Activated T-cell treated with anti-CD3 and anti-CD28 coated beads for 4 hours (primary cell): Measurements from ENCODE around the gene OXSR1.

Experiments used
- DNase-seq: peaks from one replicate; pipeline ENCODE4 v3.0.0-alpha.2; 2020

Gene OXSR1

DNA sequence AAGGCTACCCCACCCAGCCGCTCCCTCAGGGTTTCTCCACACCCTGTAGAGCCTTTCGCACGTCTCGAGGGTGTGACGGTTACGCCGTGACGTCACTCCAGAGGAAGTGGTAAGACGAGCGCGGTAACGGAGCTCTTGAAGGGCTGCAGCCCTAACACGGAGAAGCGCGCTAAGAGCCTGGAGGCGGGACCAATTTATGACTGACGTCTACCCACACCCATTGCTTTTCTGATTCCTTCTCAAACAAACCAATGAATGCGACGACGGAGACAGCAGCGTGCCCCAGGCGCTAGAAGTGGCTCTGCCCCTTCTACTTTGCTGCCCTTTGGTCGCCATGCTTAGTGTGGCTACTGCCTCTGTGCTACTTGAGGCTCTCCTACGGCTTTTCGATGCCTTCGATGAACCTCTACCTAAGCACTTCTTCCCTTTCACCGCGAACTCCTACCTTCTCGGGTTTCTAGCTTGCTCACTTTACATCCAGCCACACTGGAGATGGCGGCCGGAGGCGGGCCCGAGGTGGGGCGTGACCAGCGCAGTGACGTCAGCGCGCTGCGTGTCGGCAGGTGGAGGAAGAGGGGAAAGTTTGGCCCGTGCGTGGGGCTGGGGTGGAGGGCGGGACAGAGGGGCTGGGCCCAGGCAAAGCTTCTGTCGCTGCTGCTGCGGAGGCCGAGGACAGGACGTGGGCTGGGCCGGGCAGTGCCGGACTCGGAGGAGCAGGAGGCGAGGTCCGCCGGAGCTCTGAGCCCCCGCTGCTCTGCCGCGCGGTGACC, at the start of gene OXSR1:
OXSR1 (plus strand) TSS at position 586 of the 770 bp plus-strand sequence. CDS start 340 bp downstream, outside the sequence.
- peak; percentile 95 for DNase-seq

DNA sequence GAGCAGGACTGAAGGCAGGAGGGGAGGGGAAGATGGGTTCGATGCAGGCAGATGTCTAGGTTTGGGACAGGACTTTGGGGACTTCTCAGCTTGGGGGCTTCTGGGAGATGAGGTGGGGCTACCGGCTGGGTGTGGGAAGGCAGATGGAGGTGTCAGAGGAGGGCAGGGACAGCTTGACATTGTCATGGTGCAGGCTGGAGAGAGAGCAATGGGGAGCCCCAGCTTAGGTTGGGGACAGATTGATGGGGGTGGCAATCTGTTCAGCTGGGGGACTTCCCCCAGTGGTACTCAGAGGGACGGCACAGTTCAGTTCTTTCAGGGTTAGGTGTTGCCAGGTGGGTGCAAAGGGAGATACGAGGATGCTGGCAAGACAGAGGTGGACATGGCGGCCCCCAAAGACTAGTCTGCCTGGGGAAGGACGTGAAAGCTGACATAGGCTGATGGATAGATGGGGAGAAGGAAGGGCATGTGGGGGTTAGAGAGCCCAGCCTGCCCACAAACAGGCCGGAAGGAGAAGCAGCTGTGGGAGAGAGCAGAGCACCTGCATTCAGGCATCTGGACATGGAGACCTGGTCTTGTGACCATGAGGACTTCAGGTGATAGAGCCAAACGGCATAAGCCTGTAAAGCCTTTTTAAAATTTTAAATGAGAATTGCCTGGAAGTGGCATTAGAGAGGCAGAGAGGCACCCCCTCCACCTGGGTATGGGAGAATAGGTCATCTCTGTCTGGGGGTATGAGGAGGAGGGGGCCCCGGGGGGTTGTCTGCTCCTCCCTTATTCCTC, 49.5 kb upstream of the OXSR1 start:
- no peak for DNase-seq

DNA sequence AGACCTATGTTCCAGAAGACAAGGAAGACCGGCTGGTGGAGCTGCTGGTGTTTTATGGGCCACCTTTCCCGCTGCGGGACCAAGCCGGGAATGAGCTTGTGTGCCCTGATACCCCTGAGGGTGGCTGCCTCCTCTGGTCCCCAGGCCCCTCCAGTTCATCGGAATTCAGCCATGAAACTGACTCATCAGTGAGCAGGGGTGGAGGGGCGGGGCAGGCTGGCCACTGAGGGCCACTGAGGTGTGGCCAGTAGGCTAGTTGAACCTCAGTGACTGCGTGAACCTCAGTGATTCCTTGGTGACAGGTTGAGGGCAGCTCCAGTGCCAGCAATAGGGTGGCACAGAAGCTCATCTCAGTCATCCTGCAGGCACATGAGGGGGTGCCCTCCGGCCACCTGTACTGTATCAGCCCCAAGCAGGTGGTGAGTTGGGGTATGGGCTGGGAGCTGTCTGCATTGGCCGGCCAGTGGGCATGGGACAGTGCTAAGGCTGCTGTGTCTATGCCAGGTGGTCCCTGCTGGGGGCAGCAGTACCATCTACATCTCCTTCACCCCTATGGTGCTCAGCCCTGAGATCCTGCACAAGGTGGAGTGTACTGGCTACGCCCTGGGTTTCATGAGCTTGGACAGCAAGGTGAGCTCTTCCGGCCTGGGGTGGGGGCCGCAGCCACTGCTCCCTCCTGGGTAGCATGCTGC, 48.7 kb upstream of the OXSR1 start:
- no peak for DNase-seq

DNA sequence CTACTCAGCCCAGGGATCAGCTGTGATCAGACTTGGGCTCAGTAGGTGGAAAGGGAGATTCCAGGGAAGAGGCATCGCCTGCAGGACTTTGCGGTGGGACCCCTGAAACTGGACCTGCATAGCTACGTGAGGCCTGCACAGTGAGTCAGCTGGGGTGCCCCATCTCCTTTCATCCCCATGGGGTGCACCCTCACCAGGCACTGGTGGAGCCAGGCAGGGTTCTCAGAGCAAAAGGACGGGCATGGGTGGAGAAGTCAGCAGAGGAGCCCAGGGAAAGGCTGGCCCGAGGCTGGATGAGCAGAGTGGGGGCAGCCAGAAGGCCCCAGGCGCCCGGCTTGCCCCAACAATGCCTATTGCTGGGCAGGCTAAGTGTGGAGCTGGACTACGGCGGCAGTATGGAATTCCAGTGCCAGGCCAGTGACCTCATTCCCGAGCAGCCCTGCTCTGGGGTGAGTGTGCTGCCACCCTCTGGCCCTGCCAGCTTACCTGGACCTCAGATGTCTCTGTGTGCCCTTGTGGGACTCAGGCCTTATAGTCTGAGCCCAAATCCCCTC, 48.1 kb upstream of the OXSR1 start:
- DNase-seq: no peak

DNA sequence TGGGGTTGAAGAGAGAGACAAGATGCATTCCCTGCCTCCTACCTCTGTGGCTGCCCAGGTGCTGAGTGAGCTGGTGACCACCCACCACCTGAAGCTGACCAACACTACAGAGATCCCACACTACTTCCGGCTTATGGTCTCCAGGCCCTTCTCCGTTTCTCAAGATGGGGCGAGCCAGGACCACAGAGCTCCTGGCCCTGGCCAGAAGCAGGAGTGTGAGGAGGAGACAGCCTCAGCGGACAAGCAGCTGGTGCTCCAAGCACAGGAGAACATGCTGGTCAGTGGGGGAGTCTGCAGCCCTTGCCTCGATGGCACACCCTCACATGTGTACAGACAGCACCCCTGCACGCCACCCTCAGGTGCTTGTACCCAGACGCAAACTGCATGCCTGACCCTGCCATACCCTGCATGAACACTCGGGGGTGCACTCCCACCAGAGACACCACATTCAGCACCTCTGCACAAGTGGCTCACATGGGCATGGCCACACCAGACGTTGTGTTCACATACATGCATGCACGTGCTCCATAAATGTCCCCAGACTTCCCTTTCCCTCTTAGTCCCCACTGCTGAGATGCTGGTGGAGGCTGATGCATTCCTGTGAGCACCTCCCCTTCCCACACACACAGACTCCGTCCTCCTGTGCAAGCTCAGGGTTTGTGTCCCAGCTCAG, 47.5 kb upstream of the OXSR1 start:
- DNase-seq: peak; percentile 68

DNA sequence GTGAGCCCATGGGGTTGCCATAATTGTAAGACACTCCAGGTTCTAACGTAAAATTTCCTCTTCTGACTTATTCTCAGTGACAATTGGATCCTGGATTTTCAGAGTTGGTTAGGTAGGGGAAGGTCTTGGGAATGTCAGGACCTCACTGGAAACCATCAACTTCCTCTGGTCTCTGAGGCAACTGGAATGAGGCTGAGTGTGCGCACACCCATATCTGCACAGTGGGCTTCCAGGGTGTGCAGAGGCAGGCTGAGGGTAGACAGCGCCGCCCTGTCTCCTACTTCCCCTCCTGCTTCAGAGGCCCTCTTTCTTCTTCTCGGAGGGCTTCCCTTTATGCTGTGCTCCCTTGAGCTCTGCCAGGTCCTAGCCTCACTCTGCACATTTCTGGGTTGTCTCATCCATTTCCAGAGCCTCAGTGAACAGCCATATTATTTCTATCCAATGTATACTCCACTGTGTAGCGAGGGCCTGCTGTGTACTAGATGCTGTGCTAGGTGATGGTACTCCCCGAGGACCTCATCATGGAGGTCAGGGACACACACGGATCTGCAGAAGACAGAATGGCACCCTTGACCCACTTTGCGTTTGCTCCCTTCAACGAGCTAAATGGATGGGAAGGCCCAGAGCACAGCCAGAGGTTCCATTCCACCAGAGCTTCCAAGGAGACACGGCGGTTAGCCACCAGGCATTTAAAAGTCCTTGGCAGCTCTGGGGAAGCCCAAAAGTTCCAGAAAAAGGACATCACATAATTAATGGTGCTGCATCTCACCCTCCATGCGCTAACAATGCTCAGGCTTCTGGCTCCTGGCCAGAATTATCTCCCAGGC, 46.7 kb upstream of the OXSR1 start:
- no peak for DNase-seq

DNA sequence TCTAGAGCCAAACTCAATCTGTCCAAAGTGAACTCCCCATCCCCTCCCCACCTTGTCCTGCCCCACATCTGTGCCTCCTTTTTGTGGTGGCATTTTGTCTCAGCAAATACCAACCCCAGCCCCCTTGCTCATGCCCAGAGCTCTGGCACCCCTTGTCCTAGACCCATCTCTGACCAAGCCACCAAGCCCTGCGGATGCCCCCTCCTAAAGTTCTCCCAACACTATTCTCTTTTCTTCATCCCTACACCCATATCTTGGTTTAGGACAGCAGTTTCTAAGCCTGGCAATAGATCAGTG, 46.1 kb upstream of the OXSR1 start:
- no peak for DNase-seq

DNA sequence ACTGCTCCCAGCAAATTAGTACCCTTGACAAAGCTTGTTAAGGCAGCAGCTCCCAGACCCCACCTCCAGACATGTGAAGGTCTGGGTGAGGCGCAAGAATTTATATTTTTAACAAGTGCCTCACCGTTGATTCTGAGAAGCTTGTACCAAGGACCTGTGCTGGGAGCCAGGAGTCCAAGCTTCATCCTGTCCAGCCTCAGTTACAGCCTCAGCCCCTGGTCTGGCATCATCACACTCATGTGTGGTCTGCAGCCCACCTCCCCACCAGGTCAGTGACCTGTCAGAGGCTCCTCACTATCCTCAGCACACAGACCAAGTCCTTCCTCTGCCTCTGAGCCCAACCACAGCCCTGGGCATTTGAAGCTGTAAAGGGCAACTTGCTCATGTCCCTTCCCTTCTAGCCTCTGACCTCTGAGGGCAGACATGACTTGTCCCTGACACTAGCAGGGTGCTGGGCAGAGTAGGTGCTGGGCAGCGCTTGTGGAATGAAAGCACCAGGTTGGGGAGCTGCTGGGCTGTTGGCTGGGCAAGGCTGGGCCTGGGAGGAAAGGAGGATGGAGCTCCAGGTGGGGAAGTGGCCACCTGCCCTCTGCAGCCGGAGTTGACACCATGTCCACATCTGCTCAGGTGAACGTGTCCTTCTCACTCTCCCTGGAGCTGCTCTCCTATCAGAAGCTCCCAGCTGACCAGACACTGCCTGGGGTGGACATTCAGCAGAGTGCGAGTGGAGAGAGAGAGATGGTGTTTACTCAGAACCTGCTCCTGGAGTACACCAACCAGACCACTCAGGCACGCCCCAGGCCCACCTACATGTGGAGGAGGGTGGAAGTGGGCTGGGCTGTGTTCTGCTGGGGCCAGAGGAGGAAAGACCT, 45.3 kb upstream of the OXSR1 start:
- DNase-seq: no peak

DNA sequence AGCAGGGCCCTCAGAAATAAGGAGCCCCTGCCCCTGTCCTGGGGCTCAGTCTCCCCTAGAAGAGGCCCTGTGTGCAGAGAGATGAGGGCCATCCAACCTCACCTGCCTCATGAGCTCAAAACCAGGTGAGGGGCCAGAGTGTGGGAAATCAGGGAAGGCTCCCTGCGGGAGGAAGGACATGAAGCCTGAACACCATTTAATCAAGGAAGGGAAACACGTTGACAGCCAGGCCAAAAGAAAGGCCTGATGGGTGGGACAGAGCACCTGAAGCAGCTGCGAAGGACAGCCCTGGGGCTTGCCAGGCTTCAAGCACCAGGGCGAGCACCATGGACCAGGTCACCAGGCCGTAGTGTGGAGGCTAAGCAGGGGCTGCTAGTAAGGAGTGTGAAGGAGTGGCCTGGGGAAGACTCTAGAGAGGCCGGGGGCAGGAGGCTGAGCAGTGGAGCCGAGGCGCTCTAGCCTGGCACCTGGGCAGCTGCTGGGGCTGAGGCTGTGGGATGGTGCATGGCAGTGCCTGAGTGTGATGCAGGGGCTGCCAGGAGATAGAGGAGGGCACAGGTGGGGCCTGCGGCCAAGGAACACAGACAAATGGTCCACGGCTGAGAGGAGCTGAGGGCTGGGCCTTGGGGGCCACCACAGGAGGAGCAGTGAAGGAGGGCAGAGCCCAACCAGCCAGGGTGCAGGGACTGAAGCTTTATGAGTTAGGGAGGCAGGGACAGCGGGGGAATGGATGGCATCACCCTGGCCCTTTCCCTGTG, 44.5 kb upstream of the OXSR1 start:
- no peak for DNase-seq

DNA sequence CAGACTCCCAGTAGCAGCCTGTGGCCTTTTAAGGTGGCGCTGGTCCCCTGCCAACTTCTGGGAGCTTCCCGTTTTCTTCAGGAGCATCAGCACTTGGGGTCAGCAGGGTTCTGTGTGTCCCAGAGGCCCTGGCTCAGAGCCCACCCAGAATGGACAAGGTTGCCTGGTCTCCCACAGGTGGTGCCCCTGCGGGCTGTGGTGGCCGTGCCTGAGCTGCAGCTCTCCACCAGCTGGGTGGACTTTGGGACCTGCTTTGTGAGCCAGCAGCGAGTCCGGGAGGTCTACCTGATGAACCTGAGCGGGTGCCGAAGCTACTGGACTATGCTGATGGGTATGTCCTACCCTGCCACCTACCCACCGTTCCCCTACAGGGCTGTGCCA, 43.9 kb upstream of the OXSR1 start:
- no peak for DNase-seq

DNA sequence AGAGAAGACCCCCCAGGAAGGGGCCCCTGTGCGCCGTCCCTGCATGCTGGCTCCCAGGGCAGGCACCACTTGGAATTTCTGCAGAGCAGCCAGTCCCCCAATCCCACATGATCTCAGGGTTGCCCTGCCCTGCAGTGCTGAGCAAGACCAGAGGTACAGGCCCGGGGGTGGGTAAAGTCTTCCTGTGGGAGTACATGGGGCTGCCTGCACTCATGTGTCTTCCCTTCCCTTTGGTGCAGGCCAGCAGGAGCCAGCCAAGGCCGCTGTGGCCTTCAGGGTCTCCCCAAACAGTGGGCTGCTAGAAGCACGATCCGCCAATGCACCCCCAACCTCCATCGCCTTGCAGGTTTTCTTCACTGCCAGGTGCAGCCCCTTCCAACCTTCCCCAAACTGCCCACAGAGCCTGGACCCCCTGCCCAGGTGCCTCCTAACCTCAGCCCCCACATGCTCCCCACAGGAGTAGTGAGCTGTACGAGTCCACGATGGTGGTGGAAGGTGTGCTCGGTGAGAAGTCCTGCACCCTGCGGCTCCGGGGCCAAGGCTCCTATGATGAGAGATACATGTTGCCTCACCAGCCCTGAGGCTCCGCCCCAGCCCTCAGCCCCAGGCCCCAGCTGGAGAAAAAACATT, 43.4 kb upstream of the OXSR1 start:
- no peak for DNase-seq

DNA sequence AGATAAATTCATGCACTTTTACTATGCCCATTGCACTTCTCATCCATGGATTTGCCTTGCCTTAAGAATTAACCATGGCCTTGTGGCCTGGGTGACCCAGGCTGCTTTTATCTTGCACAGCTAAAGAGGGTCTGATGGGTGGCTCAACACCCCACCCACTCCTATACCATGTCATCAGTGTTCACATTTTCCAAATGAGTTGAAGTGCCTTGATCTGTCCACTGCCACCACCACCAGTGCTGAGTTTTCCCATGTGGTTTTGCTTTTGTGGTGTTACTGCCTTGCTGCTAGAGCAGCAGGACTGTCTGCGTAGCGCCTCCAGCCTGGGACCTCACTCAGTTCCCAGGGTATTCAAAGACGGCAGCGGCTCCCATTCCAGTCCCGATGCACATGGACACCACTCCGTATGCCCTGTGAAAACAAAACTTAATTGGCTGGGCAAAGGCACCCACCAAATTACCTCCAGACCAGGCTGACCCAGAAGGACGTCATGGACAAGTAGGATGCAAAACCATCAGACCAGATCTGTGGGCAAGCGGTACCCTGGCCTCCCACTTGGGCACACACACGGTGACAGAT, 42.5 kb upstream of the OXSR1 start:
- no peak for DNase-seq

DNA sequence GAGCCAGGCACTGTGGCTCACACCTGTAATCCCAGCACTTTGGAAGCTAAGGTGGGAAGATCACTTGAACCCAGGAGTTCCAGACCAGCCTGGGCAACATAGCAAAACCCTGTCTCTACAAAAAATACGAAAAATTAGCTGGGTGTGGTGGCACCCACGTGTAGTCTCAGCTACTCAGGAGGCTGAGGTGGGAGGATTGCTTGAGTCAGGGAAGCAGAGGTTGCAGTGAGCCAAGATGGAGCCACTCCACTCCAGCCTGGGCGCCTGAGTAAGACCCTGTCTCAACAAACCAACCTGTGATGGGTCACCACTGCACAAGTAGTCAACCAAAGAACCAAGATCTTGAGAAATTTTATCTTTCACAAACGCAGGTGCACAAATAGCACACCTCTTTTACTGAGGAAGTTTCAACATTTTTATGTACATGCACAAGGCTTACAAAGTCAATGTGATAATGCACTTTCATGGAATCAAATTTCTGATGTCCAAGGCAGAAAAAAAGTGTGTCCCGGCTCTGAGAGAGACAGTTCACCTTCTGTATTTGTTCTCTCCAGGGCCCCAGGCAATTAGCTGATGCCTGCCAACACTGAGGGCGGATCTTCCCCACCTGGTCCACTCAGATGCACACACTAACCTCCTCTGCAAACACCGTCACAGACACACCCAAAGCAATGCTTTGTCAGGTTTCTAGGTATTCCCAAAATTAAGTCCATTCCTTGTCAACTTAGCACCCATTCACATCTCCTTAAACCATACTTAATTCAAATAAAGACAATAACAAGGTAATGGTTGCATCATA, 40.8 kb upstream of the OXSR1 start:
- DNase-seq: no peak

DNA sequence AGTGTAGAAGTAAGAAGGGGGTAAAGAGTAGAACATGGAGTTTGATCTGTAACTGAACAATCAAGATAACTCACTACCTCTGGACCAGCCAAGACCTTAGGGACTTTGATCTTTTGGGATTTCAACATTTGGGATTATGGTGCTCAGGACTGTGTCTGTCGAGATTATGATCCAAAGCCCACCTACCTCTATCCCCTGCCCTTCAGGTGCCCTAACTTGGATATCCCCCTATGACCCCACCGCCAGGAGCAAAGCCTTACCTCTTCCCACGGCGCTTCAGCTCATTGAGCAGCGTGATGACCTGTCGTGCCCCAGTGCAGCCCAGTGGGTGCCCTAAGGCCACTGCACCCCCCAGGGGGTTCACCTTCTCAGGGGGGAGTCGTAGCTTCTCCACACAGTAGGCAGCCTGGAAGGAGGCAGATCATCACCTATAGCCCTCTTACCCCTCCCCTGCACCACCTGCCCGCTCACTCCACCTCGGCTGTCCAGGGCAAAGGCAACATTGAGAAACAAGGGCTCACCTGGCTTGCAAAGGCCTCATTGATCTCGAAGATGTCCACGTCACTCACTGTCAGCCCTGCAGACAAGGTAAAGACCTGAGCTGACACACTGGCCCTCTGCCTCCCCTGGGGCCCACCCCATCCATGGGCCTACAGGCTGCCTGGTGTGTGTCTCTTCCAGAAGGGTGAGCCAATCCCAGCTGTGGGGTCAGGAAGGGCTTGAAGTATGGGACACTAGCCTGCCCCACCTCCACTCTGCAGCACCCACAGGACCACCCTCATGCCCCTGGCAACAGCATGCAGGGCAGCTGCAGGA, 39.8 kb upstream of the OXSR1 start:
- DNase-seq: no peak

DNA sequence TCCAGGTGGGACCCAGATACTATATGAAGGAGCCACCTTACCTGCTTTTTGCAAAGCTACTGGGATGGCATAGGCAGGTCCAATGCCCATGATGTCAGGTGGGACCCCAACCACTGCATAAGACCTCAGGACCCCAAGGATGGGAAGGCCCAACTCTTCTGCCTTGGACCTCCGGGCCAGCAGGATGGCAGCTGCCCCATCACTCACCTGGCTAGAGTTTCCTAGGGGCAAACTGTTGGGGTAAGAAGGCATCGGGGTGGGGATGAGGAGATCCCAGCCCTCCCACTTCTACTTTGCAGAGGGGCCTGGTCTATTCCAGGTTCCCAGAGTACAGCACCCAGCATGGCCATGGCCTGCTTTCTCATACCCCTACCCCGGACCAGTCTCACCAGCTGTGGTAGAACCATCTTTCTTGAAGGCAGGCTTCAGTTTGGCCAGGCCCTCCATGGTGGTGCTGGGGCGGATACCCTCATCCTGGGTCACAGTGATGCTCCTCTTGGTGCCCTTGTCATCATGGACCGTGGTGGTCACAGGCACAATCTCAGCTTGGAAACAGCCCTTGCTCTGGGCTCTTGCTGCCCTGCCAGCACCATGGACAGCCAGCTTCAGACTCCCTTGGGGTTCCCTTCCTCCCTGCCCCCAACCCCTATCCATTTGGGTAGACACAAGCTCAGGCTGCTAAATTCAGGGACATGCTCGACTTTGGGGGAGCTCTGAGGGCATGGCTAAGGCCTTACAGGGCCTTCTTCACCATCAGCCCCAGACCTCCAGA, 39.0 kb upstream of the OXSR1 start:
- no peak for DNase-seq

DNA sequence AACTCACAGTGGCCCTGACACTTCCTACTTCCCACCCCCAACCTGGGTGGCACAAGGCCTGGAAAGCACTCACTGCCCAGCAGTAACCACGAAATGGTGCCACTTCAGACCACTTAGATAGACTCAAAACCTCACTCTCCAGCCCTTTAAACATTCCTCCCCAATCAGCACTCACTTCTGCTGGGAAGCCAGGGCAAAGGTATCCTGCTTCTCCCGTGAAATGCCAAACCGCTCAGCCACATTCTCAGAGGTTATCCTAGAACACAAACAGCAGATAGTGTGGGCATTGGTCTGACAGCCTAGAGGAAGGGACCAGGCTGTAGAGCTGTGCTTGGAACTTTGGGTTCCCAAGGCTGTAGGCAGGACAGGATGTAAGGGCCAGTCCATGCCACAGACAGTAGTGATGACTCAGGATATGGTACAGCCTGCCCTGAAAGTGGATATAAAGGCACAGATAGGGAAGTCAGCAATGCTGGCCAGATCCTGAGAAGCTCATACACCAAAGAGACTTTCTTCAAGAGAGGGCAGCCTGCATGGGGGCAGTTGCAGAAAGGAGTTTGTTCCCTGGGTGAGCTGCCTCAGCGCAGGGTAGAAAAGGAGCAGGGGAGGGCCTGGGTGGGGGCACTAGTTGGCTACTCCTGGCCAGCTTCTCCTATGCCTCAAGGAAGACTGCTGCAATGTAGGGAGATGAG, 37.6 kb upstream of the OXSR1 start:
- no peak for DNase-seq
